Esophagus squamous epithelium (tissue), 4 donors: ENCODE results near the gene NHLH2.

Experiments used
- POLR2A ChIP-seq, 4 donors: fragments of 450-650 bp; IDR thresholded peaks; one replicate each; pipeline ENCODE4 v1.6.1; 2017; ENCODE audit warnings: antibody characterized with exemption in 4 of 4, mild to moderate bottlenecking in 4 of 4, moderate library complexity in 3 of 4
- TF ChIP-seq, protein P1 (sequence below), 6 experiments: fragments of 450-650 bp in 4 of 6; fragments of 200-600 bp in 2 of 6; sonication (generic) in 2 of 6; IDR thresholded peaks; one replicate each; pipeline ENCODE4 v1.5.1; 2016 to 2019; ENCODE audit warnings: antibody characterized with exemption in 6 of 6, mild to moderate bottlenecking in 4 of 6, moderate library complexity in 4 of 6

DNA sequence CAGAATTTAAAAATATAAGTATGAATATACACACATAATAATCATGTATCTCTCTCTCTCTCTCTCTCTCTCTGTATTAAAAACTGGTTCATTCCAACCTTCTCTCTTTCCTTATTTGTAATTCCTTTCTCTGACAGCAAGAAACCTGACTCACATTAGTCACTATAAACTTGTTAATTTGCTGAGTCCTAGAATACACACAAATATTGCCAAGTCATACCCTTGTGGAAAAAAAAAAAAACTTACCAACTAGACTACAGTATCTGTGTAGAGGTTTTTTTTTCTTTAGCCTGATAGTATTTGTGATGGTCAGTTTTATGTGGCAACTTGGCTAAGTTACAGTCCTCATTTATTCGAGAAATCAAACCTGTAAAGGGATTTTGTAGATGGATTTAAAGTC lies 26.3 kb upstream of the NHLH2 start:
- TF ChIP-seq, protein P1, sequence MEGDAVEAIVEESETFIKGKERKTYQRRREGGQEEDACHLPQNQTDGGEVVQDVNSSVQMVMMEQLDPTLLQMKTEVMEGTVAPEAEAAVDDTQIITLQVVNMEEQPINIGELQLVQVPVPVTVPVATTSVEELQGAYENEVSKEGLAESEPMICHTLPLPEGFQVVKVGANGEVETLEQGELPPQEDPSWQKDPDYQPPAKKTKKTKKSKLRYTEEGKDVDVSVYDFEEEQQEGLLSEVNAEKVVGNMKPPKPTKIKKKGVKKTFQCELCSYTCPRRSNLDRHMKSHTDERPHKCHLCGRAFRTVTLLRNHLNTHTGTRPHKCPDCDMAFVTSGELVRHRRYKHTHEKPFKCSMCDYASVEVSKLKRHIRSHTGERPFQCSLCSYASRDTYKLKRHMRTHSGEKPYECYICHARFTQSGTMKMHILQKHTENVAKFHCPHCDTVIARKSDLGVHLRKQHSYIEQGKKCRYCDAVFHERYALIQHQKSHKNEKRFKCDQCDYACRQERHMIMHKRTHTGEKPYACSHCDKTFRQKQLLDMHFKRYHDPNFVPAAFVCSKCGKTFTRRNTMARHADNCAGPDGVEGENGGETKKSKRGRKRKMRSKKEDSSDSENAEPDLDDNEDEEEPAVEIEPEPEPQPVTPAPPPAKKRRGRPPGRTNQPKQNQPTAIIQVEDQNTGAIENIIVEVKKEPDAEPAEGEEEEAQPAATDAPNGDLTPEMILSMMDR (IDR thresholded peaks at IDR 0.05): no peak
- no peak for TF ChIP-seq POLR2A (IDR thresholded peaks at IDR 0.05)
